ENCODE data around the gene FRMD4B.
A peak's percentile ranks its signal among the peaks of the same experiment; 100 is the strongest.

Gene FRMD4B

GRCh38 chr3:69405067-69405466 lies 19.2 kb upstream of the FRMD4B start:
- no peak for DNase-seq (ENCODE audit: low spot score)

- no peak for DNase-seq (ENCODE audit: low spot score)
Observed at GRCh38 chr3:69403454-69403853, 17.6 kb upstream of the FRMD4B start.

DNA sequence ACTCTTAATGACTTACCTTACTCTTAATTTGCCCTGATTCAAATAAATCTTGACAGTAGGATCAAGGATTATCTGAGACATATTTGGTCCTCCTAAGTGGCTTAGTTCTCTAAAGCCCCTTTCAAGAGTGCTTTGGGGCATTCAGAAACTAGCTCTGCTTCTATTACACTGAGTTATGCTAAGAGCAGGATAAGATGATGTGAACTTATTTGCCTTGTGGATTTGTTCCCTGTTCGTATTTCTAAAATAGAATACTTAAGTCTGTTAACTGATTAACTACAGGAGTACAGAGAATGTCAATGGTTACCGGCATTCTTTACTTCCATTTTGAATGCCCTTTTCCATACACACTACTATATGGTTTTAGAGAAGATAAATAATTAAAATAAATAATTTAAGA lies 14.8 kb upstream of the FRMD4B start:
- DNase-seq (ENCODE audit: low spot score), result no peak

DNA sequence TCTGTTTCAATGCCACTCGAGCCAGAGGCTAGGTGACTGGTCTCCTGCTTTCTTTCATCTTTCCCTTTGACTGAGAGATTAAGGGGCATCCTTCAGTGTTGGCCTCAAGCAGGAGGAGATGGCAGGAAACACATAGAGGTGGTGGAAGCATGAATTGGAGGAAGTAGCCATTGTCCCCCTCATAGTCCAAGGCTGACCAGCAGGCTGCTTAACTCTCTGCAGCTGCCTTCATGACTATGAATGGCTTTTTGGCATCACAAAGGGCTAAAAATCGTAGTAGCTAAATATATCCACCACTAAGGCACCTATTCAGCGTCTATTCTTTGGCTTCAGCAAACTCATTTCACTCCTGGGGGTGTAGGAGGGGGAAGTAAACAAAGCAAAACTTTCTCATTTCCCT lies 7.0 kb upstream of the FRMD4B start:
- DNase-seq (ENCODE audit: low spot score), result no peak

DNA sequence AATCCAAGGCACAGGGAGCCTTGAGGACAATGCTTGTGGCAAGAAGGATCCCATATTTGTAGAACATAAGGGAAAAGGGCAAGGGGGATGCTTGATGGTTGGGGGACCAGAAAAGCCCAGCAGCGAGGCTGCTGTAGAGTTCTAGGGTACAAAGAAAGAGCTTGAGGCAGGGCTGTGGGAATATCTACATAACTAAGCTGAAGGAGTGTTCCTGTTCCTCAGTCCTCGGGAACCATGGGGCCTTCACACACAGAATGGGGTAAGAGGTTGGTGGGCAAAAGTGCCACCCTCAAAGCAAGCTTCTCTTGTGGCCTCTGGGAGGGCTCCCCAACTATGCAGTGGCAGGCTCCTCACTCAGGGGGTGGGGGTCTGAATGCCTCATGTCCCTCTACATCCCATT lies 6.5 kb upstream of the FRMD4B start:
- no peak for DNase-seq (ENCODE audit: low spot score)

GRCh38 chr3:69391554-69391953 lies 5.7 kb upstream of the FRMD4B start:
- DNase-seq (ENCODE audit: low spot score), result peak; percentile 64

DNA sequence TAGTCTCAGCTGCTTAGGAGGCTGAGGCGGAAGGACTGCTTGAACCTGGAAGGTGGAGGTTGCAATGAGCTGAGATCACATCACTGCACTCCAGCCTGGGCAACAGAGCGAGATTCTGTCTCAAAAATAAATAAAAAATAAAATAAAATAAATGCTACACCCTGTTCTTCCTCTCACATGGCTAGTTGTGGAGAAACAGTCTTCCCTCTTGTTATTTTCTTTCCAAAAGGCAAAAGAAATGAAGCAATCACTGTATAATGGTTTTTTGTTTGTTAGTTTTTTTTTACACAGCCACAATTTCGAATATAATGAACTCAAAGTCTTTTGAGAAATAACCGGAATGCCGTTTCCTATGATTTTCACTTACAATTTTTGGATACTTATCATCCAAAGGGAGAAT lies 4.9 kb upstream of the FRMD4B start:
- no peak for DNase-seq (ENCODE audit: low spot score)

DNA sequence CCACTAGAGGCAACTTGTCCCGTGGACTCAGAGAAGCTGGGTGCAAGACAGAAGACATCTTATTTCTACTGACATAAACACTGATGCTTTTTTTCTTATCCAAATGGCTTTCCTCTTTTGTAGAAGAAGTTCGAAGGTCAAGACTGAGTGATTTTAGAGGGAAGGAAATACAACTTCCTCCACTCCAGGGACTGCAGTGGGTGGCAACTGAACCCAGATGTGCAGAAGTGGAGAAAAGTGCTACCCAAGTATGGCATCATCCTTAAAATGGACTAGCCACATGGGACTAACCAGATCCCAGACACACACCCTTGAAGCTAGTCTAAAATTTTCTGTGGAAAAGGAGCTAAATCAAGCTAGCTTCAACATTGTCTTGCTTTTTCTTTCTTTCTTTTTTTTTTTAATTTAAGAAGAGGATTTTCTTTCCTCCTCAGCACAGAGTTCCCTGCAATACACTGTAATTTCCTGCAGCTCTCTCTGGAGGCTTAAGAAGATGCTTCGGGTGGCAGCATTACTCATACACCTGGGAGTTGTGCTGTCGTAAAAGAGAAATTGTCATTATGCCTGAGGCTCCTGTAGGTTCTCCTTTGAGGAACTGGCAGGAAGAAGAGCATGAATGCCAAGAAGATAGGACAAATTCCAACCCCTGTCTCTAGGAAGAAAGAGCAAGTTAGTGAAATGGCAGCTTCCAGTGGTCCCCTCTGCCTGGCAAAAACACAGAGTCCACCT lies 3.8 kb upstream of the FRMD4B start:
- no peak for DNase-seq (ENCODE audit: low spot score)

- no peak for DNase-seq (ENCODE audit: low spot score)
Observed at GRCh38 chr3:69388241-69388640, 2.4 kb upstream of the FRMD4B start.

DNA sequence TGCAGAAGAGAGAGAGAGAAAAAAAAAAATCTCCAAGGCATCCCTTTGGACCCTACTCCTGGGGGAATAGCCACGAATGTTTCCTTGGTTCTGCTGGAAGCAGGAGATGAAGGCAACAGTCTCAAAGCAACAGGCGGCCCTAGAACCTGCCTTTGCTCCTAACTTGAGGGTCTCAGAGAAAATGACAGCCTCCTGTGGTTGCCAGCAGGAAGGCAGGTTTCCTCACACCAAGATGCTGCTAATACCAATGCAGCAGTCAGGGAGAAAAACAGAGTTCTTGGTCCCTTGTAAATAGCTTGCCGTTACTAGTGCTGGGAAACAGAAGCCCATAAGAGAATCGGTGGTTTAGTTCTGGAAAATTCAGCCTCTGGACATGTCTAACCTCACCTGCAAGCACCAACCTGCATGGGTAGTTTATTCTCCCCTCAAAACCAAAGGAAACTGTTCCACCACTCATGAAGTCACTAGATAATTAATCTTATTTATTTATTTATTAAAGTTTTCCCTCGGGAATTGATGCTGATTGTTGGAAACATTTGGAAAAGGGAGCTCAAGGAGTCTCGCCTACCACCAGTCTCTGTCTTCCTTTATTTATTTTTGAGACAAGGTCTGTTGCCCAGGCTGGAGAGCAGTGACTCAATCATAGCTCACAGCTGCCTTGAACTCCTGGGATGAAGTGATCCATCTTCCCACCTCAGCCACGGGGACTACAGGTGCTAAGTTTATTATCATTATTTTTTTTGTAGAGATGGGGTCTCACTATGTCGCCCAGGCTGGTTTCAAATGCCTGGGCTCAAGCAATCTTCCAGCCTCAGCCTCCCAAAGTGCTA lies 883 bp upstream of the FRMD4B start:
- peak; percentile 58 for DNase-seq (ENCODE audit: low spot score)

DNA sequence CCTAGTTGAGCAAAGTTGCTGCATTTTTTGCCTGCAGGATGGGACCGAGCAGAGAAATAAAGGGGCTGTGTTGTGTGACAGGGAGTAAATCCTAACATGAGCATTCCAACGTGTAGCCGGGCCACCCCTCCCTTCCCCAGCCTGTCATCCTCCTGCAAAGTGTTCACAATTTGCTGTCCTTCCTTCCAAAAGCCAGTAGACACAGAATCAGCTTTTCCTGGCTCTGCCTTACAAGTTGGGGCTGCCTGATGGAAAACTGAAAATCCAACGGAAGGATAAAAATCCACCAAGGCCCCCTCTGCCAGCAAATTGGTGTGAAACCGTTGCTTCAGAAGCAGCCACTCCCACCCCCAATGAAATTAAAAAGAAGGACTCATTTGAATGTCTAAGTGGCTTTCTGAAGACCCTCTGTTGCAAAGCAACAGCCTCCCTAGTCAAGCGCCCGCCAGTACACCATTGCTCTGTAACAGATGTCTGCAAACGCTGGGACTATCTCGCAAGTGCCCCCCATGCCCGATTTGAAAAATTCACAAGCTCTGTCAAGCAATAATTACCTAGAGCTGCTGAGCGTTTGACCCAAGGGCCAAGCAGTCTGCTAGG lies 665 bp downstream of the FRMD4B start:
- peak; percentile 74 for DNase-seq (ENCODE audit: low spot score)

DNA sequence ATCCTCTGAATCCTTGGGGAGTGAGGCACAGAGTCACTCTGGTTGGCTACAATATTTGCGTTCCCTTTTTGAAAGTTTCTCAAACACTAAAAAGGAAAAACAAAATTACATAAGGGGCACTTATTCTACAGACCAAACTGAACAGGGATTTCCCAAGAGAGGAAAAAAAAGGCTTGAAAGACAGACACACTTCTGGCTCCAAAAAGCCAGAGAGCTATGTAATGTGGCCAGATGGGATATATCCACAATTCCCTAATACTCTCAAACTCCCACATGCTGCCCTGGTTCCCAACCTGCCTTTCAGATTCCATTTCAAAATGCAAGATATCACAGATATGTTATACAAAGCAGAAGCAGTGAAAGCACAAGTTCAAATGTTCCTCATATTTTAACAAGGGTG lies 1.6 kb downstream of the FRMD4B start:
- no peak for DNase-seq (ENCODE audit: low spot score)

GRCh38 chr3:69379661-69380060 lies 6.2 kb downstream of the FRMD4B start:
- no peak for DNase-seq (ENCODE audit: low spot score)

- no peak for DNase-seq (ENCODE audit: low spot score)
Observed at GRCh38 chr3:69378112-69378802, 7.6 kb downstream of the FRMD4B start.

DNA sequence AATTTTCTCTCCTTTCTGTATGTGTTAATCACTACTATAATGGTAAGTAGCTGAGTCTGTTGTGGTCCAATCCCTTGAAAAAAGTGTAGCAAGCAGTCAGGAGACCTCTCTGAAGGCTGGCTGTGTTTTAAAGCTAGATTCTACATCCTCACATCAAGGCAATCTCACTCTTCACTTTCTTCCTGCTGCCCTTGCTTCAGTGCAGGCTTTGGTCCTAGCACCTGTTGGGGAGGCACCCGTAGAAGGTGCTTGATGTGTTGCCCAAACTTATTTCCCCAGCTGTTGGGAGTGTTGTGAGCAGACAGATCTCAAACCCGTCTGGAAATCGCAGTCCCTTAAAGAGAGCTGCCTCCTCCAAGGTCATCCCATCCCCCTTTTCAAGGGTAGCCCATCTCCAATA lies 8.6 kb downstream of the FRMD4B start:
- no peak for DNase-seq (ENCODE audit: low spot score)

DNA sequence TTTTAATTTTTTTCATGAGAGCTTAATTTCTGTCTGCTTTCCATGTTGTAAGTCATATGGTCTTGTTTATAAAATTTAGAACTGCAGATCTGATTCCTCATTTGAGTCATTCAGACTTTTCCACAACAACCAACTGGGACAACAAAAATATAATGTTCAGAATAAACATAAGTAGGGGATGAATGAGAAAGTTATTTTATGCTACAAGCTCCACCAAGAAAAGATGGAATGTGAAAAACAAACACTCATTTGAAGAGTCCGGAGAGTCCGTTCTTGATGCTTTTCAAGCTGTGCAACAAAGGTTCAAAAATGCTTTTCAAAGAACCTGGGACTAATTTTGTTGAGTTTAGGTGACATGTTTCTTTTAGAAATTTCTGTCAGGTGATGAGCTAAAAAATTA lies 9.2 kb downstream of the FRMD4B start:
- DNase-seq (ENCODE audit: low spot score), result no peak

DNA sequence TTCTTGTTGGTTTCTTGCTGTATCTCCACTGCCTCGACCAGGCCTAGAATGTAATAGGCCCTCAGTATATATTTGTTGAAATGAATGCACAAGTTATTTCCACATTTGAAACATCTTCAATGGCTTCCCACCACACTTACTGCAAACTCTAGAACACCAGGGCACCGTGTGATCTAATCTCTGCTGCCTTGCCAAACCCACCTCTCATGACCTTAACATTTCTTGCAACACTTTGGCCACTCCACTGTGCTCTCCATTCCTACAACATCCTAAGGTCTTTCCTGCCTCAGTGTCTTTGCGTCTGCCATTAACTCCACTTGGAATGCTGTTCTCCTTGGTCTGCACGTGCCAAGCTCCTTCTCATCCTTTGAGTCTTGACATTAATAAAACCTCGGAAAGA lies 14.1 kb downstream of the FRMD4B start:
- no peak for DNase-seq (ENCODE audit: low spot score)

DNA sequence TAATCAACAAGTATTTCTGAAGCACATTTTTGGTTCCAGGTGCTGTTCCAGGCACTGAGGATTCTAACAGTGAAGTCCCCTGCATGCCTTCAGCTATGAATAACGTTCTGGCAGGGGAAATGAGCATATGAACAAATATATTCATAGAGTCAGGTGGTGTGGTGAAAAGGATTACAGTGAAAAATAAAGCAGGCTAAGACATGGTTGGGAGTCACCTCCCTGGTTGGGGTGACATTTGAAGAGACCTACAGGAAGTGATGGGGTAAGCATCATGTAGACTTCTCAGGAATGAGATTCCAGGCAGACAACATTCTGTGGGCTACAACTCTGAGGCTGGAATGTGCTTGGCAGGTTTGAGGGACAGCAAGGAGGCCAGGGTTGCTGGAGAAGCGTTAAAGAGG lies 15.0 kb downstream of the FRMD4B start:
- DNase-seq (ENCODE audit: low spot score), result no peak

GRCh38 chr3:69370156-69370883 lies 15.6 kb downstream of the FRMD4B start:
- DNase-seq (ENCODE audit: low spot score), result peak; percentile 77

DNA sequence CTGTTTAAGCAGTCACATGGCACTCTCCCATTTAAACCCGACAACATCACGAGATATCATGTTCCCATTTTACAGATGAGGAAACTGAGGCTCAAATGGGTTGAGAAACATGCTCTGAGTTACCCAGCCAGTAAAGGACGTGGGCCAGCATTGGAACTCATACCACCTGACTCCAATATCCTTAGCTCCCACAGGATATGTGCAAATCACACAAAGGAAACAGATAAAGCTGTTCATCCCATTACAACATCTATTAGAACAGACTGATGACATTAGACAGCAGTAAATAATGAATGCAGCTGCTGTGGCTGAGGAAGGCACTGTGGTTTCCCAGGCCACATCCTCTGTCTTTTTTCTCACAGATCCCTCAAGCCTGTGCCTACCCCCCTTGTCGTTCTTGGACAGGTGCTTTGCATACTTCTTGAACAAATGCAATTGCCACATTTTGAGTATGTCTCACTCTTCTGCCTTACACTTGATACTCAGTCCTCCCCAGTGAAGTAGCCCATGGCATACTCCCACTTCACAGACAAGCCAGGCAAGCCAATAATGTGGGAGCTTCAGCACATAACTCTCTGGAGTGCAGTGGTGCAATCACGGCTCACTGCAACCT lies 17.7 kb downstream of the FRMD4B start:
- DNase-seq (ENCODE audit: low spot score), result no peak

GRCh38 chr3:69367586-69367985 lies 18.3 kb downstream of the FRMD4B start:
- no peak for DNase-seq (ENCODE audit: low spot score)
